Skin of body (tissue), 2 donors: ENCODE measurements around the gene SLC9A3. TPM values are rescaled to one million over a fixed set of nuclear protein-coding genes. Genes with fewer than 3 reads are reported as not detected.
"Not testable (repeated sequence)": the region's sequence is repeated elsewhere in the genome, so short reads cannot be mapped to it uniquely, and the experiment has no call there.

Source experiments
- DNase-seq: peaks from one replicate; lab custom pipeline; 2025; lab: John Stamatoyannopoulos, UW
- total RNA-seq: library from RNA; depleted of rRNA; stranded (reverse); fragments of >200 nt; gene quantifications from one replicate; pipeline ENCODE4 v1.2.3, GENCODE V29; 2014

SLC9A3 gene
- total RNA-seq, 1 donor from 2014 or later = 1.5 TPM

DNA sequence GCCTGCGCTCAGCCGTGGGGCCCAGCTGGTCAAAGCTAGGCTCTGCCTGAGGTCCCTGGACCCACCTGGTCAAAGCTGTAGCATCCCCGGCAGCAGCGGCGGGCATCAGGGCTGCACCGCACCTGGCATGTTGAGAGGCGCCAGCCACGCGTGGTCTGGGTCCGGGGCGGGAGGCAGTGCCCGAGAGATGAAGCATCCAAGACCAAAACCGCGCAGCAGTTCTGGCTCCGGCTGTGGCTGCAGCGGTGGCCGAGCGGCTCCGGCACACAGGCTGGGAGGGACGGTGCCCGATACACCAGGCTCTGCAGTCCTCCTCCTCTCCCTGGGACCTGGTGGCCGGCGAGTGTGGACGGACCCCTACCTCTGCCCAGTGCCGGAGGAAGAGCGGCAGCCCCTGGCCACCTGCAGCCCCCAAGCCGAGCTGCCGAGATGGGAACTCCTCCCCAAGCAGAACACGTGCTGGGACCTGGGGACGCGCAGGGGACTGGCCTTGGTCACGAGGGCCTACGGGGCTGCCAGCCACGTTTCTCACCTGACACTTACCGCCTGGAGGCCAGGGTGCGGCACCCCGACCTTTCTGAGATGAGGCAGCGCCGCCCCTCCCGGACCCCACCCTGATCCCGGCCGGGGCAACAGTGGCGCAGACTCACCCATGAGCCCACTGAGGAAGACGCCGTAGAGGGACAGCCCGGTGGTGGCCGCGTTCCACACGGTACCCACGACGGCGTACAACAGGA, 33.0 kb downstream of the SLC9A3 start:
- DNase-seq = no peak

GRCh38 chr5:490116-491106, 33.8 kb downstream of the SLC9A3 start:
- DNase-seq = no peak

DNA sequence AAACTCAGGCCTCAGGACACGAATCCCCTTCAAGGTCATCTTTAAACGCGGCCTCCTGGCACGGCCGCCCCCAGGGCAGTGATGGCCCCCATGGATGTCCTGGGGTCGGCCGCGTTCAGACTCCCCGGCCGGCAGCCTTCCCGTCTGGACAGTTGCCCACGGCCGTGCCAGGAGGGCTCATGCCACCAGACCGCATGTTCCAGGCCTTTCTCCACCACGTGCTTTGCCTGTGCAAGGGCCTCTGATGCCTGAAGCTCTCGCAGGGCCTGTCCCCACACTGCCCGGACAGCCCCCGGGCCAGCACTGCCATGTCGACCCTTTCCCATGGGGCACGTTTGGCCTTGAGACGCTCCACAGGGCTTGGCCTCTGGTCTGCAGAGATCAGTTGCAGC, 34.6 kb downstream of the SLC9A3 start:
- no peak for DNase-seq

- no peak for DNase-seq
Observed at GRCh38 chr5:488744-489688, 35.2 kb downstream of the SLC9A3 start.

DNA sequence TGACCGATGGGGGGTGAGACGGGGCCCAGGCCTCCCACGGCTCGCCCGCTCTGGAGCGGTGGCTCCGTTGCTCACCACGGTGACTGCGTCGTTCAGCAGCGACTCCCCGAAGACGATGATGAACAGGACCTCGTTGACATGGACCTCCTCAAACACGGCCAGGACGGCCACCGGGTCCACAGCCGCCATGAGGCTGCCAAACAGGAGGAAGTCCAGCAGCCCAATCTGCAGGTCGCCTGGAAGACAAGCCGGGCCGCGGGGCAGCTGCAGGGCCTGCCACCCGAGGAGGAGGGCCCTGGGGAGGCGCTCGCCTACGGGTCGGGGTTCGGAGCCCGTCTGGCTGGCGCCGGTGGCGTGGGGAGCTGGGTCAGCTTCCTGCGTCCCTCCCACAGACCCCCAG, 36.0 kb downstream of the SLC9A3 start:
- no peak for DNase-seq

DNA sequence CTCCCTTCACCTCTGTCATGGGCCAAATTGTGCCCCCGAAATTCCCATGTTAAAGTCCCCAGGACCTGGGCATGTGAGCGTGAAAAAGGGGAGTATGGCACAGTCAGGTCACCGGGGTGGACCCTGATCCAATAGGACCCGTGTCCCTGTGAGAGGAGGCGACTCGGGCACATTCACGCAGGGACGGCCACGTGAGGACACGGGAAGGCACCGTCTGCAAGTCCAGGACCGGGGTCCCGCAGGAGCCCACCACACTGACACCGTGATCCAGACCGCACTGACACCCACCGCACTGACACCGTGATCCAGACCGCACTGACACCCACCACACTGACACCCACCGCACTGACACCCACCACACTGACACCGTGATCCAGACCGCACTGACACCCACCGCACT, 37.7 kb downstream of the SLC9A3 start:
- DNase-seq = not testable (repeated sequence)

DNA sequence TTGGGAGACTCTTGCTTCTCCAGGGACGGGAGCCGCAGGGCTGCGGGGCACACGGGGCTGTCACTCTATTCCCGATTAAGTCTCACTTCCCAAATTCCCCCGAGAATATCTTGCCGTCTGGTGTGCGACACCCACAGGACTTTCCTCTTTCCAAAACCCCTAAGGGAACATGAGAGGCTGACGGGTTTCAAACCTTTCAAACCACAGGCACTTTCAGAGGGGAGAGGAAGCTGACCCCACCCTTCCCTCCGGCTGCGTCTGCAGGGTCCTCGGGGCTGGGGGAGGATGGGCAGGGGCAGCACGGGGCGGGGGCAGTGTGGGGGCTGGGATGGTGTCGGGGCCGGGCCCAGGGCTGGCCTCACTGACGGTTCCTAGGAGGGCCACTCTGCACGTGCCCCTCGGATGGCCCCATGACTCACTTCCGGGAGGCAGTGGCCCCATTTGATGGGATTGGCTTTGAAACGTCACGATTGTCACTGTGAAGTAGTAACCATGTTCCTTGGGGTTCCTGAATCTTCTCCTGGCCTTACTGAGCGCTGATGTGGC, 38.2 kb downstream of the SLC9A3 start:
- DNase-seq = no peak

- DNase-seq = no peak
Observed at GRCh38 chr5:485113-485945, 38.9 kb downstream of the SLC9A3 start.

GRCh38 chr5:484556-484955, 39.7 kb downstream of the SLC9A3 start:
- DNase-seq = no peak

GRCh38 chr5:483434-484140, 40.7 kb downstream of the SLC9A3 start:
- no peak for DNase-seq

DNA sequence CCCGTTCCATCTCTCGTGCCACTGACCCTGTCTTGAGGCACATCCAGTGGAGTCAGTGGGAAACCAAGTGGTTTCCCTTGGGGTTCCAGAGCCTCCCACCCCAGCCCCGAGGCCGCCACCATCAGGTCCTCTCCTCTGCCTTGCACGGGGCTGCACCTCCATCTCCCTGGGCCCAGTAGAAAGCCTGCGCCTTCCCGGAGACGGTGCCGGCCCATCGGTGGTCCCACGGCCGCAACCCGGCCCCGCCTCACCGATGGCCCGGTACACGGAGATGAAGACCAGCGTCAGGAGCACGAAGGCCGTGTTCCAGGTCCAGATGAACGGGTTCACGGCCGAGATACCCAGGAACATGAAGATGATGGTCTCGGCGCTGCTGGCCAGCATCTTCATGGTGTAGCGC, 41.2 kb downstream of the SLC9A3 start:
- DNase-seq = no peak

DNA sequence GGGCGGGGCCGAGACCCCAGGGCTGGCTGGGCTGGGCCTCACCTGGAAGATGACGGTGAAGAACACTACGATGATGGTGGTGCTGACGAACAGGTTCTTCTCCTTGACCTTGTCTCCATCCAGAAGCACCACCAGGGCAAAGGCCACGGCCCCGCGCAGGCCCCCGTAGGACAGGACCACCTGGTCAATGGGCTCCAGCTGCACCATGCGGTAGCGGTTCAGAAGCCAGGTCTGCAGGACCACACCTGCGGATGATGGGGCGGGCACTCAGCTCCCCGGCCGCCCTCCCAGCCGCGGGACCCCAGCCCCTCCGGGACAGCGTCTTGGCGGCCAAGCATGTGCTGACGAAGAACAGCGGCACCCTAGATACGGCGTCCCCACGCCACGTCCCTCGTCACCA, 41.7 kb downstream of the SLC9A3 start:
- DNase-seq = no peak

- DNase-seq = no peak
Observed at GRCh38 chr5:482021-482420, 42.2 kb downstream of the SLC9A3 start.

- no peak for DNase-seq
Observed at GRCh38 chr5:481347-481746, 42.9 kb downstream of the SLC9A3 start.

DNA sequence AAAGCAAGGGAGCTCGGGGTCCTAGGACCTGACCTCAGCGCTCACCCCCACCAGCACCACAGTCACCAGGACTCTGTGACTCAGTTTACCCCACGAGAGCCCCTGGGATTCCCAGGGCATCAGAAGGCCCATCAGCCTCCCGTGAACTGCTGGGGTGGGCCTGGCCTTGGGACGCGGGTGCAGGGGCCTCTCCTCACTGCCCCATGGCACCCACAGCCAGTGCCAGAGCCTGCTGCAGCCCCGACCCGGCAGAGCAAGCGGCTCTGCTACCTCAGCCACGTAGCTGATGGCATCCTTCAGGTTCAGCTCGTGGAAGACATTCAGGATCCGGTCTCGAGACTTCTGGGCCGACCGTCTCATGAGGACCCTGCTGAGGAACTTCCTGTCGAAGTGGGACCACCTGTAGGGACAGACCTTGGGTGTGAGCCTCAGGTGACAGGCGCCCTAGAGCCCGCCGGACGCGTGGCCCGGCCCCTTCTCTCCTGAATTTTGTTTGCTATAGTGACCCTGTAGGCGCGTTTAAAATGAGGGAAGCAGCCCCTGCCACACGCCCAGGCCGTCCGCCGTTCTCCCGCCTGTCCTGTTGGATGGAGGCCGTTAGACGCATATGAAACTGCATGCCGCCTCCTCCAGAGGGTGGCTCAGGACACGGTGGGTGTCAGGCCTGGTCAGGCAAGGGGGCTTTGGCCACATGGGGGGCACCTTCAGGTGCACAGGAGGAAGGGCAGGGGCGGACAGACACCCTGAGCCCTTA, 44.5 kb downstream of the SLC9A3 start:
- no peak for DNase-seq

DNA sequence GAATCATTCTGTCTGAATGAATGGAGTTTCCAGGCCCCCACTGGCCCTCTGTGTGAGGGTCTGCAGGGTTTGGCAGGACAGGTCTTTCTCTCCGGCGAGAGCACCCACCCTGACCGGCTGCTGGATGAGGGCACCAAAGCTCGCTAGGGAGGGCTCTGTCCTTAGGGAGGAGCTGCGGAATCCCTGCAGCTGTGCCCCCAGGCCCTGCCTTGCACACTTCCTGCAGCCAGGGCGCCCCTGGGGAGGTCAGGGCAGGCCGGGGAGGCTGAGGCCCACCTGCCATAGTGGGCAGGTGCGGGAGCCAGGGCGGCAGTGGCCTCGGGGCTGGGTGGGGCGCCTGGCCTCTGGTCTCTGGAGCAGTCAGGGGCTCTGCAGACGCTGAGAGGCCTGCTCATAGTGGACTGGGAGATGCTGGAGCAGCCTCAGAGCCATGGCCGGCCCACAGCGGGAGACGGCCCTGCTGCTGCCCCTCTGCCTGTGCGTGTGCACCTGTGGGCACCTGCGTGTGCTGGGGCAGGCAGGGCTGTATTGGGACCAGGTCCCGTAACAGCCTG, 45.2 kb downstream of the SLC9A3 start:
- no peak for DNase-seq

GRCh38 chr5:478369-478981, 45.8 kb downstream of the SLC9A3 start:
- no peak for DNase-seq

DNA sequence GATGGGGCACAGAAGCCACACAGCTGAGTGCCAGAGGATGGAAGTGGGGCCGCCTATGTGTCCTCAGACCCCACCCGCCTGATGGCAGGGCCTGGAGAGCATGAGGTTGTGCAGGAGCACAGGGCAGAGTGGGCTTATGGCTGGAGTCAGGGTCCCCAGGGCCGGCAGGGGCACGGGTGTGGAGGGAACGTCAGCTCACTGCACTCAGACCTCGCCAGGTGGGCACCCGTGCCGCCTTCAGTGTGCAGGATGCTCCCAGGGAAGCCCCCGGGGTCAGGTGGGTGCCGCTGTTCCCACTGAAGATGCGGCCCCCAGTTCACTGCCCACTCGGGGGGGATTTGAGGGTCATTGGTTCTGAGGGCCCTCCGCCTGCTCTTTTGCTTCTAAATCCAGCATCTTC, 46.4 kb downstream of the SLC9A3 start:
- no peak for DNase-seq
